Neuronal stem cell (in vitro differentiated cells): Measurements from ENCODE around the gene CXCR5.

Experiments
- DNase-seq: peaks from one replicate; pipeline ENCODE4 v3.0.0-alpha.2; 2013; ENCODE audit warnings: low spot score
- H2AFZ ChIP-seq: one replicate; pipeline ENCODE4 v1.6.1; 2013; ENCODE audit warnings: mild to moderate bottlenecking, low read length, inconsistent platforms
- H2AK5ac ChIP-seq: 2 replicates; pipeline ENCODE4 v1.6.1; 2013; ENCODE audit warnings: low read depth, mild to moderate bottlenecking, inconsistent platforms, low read length, moderate library complexity, mixed read lengths
- H2BK120ac ChIP-seq: 2 replicates; pipeline ENCODE4 v1.6.1; 2013; ENCODE audit warnings: low read depth, mild to moderate bottlenecking, inconsistent platforms, low read length, moderate library complexity, mixed read lengths
- H2BK12ac ChIP-seq: one replicate; pipeline ENCODE4 v1.6.1; 2013; ENCODE audit warnings: low read length, inconsistent platforms
- H2BK15ac ChIP-seq: 2 replicates; pipeline ENCODE4 v1.6.1; 2013; ENCODE audit warnings: mild to moderate bottlenecking, low read length, inconsistent platforms, mixed read lengths
- H2BK5ac ChIP-seq: one replicate; pipeline ENCODE4 v1.6.1; 2013; ENCODE audit warnings: inconsistent platforms, mild to moderate bottlenecking, low read length, moderate library complexity
- H3K14ac ChIP-seq: one replicate; pipeline ENCODE4 v1.6.1; 2013; ENCODE audit warnings: low read length, inconsistent platforms
- H3K18ac ChIP-seq: 2 replicates; pipeline ENCODE4 v1.6.1; 2013; ENCODE audit warnings: low read length, inconsistent platforms
- H3K23ac ChIP-seq: 2 replicates; pipeline ENCODE4 v1.6.1; 2013; ENCODE audit warnings: low read depth, mild to moderate bottlenecking, mixed read lengths, low read length, inconsistent platforms; ENCODE audit not compliant: poor library complexity
- H3K27ac ChIP-seq: replicated peaks from 3 replicates; pipeline ENCODE4 v1.5.1; 2013; ENCODE audit warnings: low read length, inconsistent platforms
- H3K27me3 ChIP-seq, 3 experiments: 2 replicates each; pipeline ENCODE4 v1.6.1; 2013; ENCODE audit warnings: low read length in 3 of 3, mild to moderate bottlenecking in 2 of 3, inconsistent platforms in 1 of 3, low read depth in 1 of 3, mixed read lengths in 1 of 3, moderate library complexity in 1 of 3; ENCODE audit not compliant: control insufficient read depth in 3 of 3, insufficient read depth in 3 of 3
- H3K36me3 ChIP-seq, 2 donors: replicated peaks in 1 of 2; 2 replicates each; pipeline ENCODE4 v1.6.1; 2013; ENCODE audit warnings: low read length in 2 of 2; ENCODE audit not compliant: control insufficient read depth in 2 of 2, insufficient read depth in 2 of 2
- H3K4ac ChIP-seq: 2 replicates; pipeline ENCODE4 v1.6.1; 2013; ENCODE audit warnings: inconsistent platforms, mild to moderate bottlenecking, low read length, moderate library complexity
- H3K4me1 ChIP-seq, 2 donors: 1 replicate in 1 of 2; 2 replicates in 1 of 2; pipeline ENCODE4 v1.6.1; 2013; ENCODE audit warnings: low read length in 2 of 2, low read depth in 1 of 2; ENCODE audit not compliant: control insufficient read depth in 2 of 2, insufficient read depth in 1 of 2
- H3K4me2 ChIP-seq: one replicate; pipeline ENCODE4 v1.6.1; 2013; ENCODE audit warnings: mild to moderate bottlenecking, low read length, inconsistent platforms; ENCODE audit not compliant: insufficient read depth, poor library complexity, severe bottlenecking
- H3K4me3 ChIP-seq, 2 donors: 2 replicates each; pipeline ENCODE4 v1.5.1; 2013; ENCODE audit warnings: low read length in 2 of 2, mild to moderate bottlenecking in 2 of 2, inconsistent platforms in 1 of 2, moderate library complexity in 1 of 2
- H3K79me1 ChIP-seq: one replicate; pipeline ENCODE4 v1.6.1; 2013; ENCODE audit warnings: low read depth, mild to moderate bottlenecking, inconsistent platforms, low read length, moderate library complexity
- H3K9ac ChIP-seq: one replicate; pipeline ENCODE4 v1.6.1; 2013; ENCODE audit warnings: mild to moderate bottlenecking, low read depth, low read length, inconsistent platforms; ENCODE audit not compliant: poor library complexity
- H3K9me3 ChIP-seq, 2 donors: replicated peaks in 1 of 2; 2 replicates each; pipeline versions ENCODE3 to v1.6.1; 2013; ENCODE audit warnings: low read length in 2 of 2, mild to moderate bottlenecking in 2 of 2, inconsistent platforms in 1 of 2, low read depth in 1 of 2, mixed read lengths in 1 of 2, moderate library complexity in 1 of 2; ENCODE audit not compliant: control insufficient read depth in 2 of 2, insufficient read depth in 1 of 2
- H4K8ac ChIP-seq: one replicate; pipeline ENCODE4 v1.6.1; 2013; ENCODE audit warnings: low read depth, mild to moderate bottlenecking, inconsistent platforms, low read length, moderate library complexity
- H4K91ac ChIP-seq: one replicate; pipeline ENCODE4 v1.6.1; 2013; ENCODE audit warnings: low read length, low read depth, mild to moderate bottlenecking, inconsistent platforms; ENCODE audit not compliant: poor library complexity
- WGBS, 2 donors: extraction: QIAGEN DNeasy Blood & Tissue Kit; methylation state at CpG; one replicate each; pipeline ENCODE4 v1.1.7; 2013; ENCODE audit warnings: missing lambda C conversion rate in 2 of 2, mixed read lengths in 1 of 2; ENCODE audit not compliant: insufficient read length in 2 of 2, insufficient replicate concordance in 1 of 2; ENCODE audit errors: extremely low coverage in 2 of 2; 5-methylcytosine and 5-hydroxymethylcytosine counted together

CXCR5 gene

GRCh38 chr11:118900535-118901384, 17.1 kb downstream of the CXCR5 start:
- Histone ChIP-seq H3K14ac (no peak overlapping the region), H3K4me3 (no peak overlapping the region), H3K4me2 (no peak overlapping the region), H3K27me3 (no peaks in the 10 kb centered on the region), H2AFZ (no peak overlapping the region), H3K4ac (no peak overlapping the region), H2BK12ac (no peak overlapping the region), H3K36me3 (peaks cover 38 to 44% of the 10 kb centered on the region in 2 donors), H3K4me1 (peaks cover 0 to 4% of the 10 kb centered on the region in 2 donors), H3K79me1 (peaks cover 3% of the 10 kb centered on the region), H3K18ac (no peak overlapping the region), H4K8ac (peak overlapping the region; percentile 43), H2BK5ac (peak overlapping the region; percentile 35), H2BK15ac (no peak overlapping the region), H3K9ac (no peak overlapping the region), H3K23ac (peak overlapping the region; percentile 60), H4K91ac (no peak overlapping the region), H3K27ac (no peak overlapping the region), H2BK120ac (no peak overlapping the region), H2AK5ac (no peak overlapping the region), H3K9me3 (no peaks in the 10 kb centered on the region)
- no CpG with 5 or more reads among the region's 29 CpGs for WGBS, 2 donors
- no peak for DNase-seq

- Histone ChIP-seq H3K4me2 (no peak overlapping the region), H3K36me3 (peaks cover 45 to 54% of the 10 kb centered on the region in 2 donors), H2BK120ac (no peak overlapping the region), H3K23ac (peak overlapping the region; percentile 73), H3K4me3 (no peak overlapping the region), H3K18ac (no peak overlapping the region), H3K14ac (no peak overlapping the region), H3K9me3 (no peaks in the 10 kb centered on the region), H3K27ac (no peak overlapping the region), H3K27me3 (no peaks in the 10 kb centered on the region), H3K4ac (no peak overlapping the region), H3K9ac (no peak overlapping the region), H2BK15ac (no peak overlapping the region), H3K4me1 (no peaks in the 10 kb centered on the region), H2BK5ac (no peak overlapping the region), H4K8ac (no peak overlapping the region), H2AK5ac (no peak overlapping the region), H3K79me1 (peaks cover 3% of the 10 kb centered on the region), H2BK12ac (no peak overlapping the region), H2AFZ (no peak overlapping the region), H4K91ac (no peak overlapping the region)
- DNase-seq = no peak
- no CpG with 5 or more reads among the region's 31 CpGs for WGBS, 2 donors
These were observed 18.0 kb downstream of the CXCR5 start for GRCh38 chr11:118901494-118902335.

- no peak overlapping the region for H2BK120ac ChIP-seq
- H3K9me3 ChIP-seq = no peaks in the 10 kb centered on the region
- H4K8ac ChIP-seq = no peak overlapping the region
- no peaks in the 10 kb centered on the region for H3K27me3 ChIP-seq
- no peak overlapping the region for H3K27ac ChIP-seq
- no peak overlapping the region for H3K14ac ChIP-seq
- H4K91ac ChIP-seq = no peak overlapping the region
- H2AK5ac ChIP-seq = no peak overlapping the region
- peaks cover 0 to 5% of the 10 kb centered on the region in 2 donors for H3K4me1 ChIP-seq
- no peak overlapping the region for H2BK5ac ChIP-seq
- H3K79me1 ChIP-seq = peaks cover 6% of the 10 kb centered on the region
- H2AFZ ChIP-seq = no peak overlapping the region
- no CpG with 5 or more reads among the region's 37 CpGs for WGBS, 2 donors
- H3K4me3 ChIP-seq = no peak overlapping the region
- H3K36me3 ChIP-seq = peaks cover 47 to 61% of the 10 kb centered on the region in 2 donors
- H3K9ac ChIP-seq = no peak overlapping the region
- no peak overlapping the region for H3K4ac ChIP-seq
- H2BK12ac ChIP-seq = no peak overlapping the region
- no peak overlapping the region for H2BK15ac ChIP-seq
- H3K4me2 ChIP-seq = no peak overlapping the region
- H3K18ac ChIP-seq = no peak overlapping the region
- no peak for DNase-seq
- H3K23ac ChIP-seq = no peak overlapping the region
These were observed 18.9 kb downstream of the CXCR5 start for GRCh38 chr11:118902336-118903203.
